GM23338 (cell line): ENCODE measurements around the gene SNAP25. TPM values are rescaled to one million over a fixed set of nuclear protein-coding genes. Genes with fewer than 3 reads are reported as not detected.

Experiments
- ATAC-seq: fragments of 200-7000 bp; cut with Tn5 transposase; 3 replicates; pipeline ENCODE4 v1.9.1; 2020
- DNase-seq: peaks from one replicate; pipeline ENCODE4 v3.0.0-alpha.2; 2015; ENCODE audit warnings: low spot score
- H2AFZ ChIP-seq: fragments of 200-600 bp; sonication (generic); 2 replicates; pipeline ENCODE4 v1.8.0; 2016; ENCODE audit warnings: antibody characterized with exemption, mild to moderate bottlenecking, moderate library complexity
- H3F3A ChIP-seq: fragments of 200-600 bp; sonication (generic); replicated peaks from 2 replicates; pipeline ENCODE4 v1.8.0; 2017; ENCODE audit warnings: antibody characterized with exemption, mixed run types, low read depth
- H3K27ac ChIP-seq: fragments of 200-600 bp; sonication (generic); 2 replicates; pipeline ENCODE4 v1.6.1; 2016; ENCODE audit warnings: low read depth
- H3K27me3 ChIP-seq: fragments of 200-600 bp; sonication (generic); 2 replicates; pipeline ENCODE4 v1.8.0; 2016; ENCODE audit warnings: mild to moderate bottlenecking, mixed run types, moderate library complexity; ENCODE audit not compliant: insufficient read depth
- H3K36me3 ChIP-seq: fragments of 200-600 bp; sonication (generic); 2 replicates; pipeline ENCODE4 v1.8.0; 2016; ENCODE audit warnings: mild to moderate bottlenecking; ENCODE audit not compliant: insufficient read depth
- H3K4me1 ChIP-seq: fragments of 200-600 bp; sonication (generic); 2 replicates; pipeline ENCODE4 v1.8.0; 2016; ENCODE audit warnings: mild to moderate bottlenecking, moderate library complexity; ENCODE audit not compliant: insufficient read depth
- H3K4me2 ChIP-seq: fragments of 200-600 bp; sonication (generic); 2 replicates; pipeline ENCODE4 v1.7.1; 2017; ENCODE audit warnings: mixed run types
- H3K4me3 ChIP-seq: fragments of 200-600 bp; sonication (generic); 2 replicates; pipeline ENCODE4 v1.6.1; 2016; ENCODE audit warnings: mixed run types
- H3K79me2 ChIP-seq: fragments of 200-600 bp; sonication (generic); replicated peaks from 2 replicates; pipeline ENCODE4 v1.8.0; 2017; ENCODE audit warnings: mild to moderate bottlenecking; ENCODE audit not compliant: insufficient read depth
- H3K9me2 ChIP-seq: fragments of 200-600 bp; sonication (generic); 2 replicates; pipeline ENCODE4 v1.8.0; 2017; ENCODE audit not compliant: insufficient read depth
- H4K20me1 ChIP-seq: fragments of 200-600 bp; sonication (generic); replicated peaks from 2 replicates; pipeline ENCODE4 v1.8.0; 2017; ENCODE audit warnings: mild to moderate bottlenecking; ENCODE audit not compliant: insufficient read depth
- H3K27ac Mint-ChIP-seq: 2 replicates; pipeline ENCODE4 v1.8.0; 2020; ENCODE audit warnings: inconsistent platforms, mild to moderate bottlenecking, moderate library complexity, mixed read lengths
- H3K27me3 Mint-ChIP-seq: 3 replicates; pipeline ENCODE4 v1.8.0; 2022; ENCODE audit warnings: low read depth, mild to moderate bottlenecking, moderate library complexity, mixed read lengths, inconsistent platforms; ENCODE audit not compliant: insufficient read depth, poor library complexity
- H3K36me3 Mint-ChIP-seq: 3 replicates; pipeline ENCODE4 v1.8.0; 2021; ENCODE audit warnings: low read depth, mild to moderate bottlenecking, inconsistent platforms, moderate library complexity, mixed read lengths
- H3K4me1 Mint-ChIP-seq: 3 replicates; pipeline ENCODE4 v1.8.0; 2020; ENCODE audit warnings: mild to moderate bottlenecking, inconsistent platforms, mixed read lengths
- H3K4me3 Mint-ChIP-seq: 3 replicates; pipeline ENCODE4 v1.8.0; 2021; ENCODE audit warnings: moderate library complexity, mild to moderate bottlenecking, inconsistent platforms, mixed read lengths
- H3K9me3 Mint-ChIP-seq: 3 replicates; pipeline ENCODE4 v1.8.0; 2020; ENCODE audit warnings: moderate library complexity, mild to moderate bottlenecking, inconsistent platforms, mixed read lengths
- CREB1 ChIP-seq: fragments of 250-450 bp; sonication (Bioruptor Pico); IDR thresholded peaks from 2 replicates; pipeline ENCODE4 v1.5.0; 2020; ENCODE audit warnings: low read depth, mild to moderate bottlenecking, moderate library complexity
- EZH2 ChIP-seq: fragments of 200-600 bp; sonication (generic); IDR thresholded peaks from one replicate; pipeline ENCODE4 v1.8.0; 2017; ENCODE audit warnings: antibody characterized with exemption, mild to moderate bottlenecking, low read depth; ENCODE audit not compliant: unreplicated experiment
- EZH2phosphoT487 ChIP-seq: fragments of 200-600 bp; sonication (generic); IDR thresholded peaks from one replicate; pipeline ENCODE4 v1.8.1; 2018; ENCODE audit warnings: antibody characterized with exemption; ENCODE audit not compliant: unreplicated experiment
- JUNB ChIP-seq: IDR thresholded peaks from one replicate; pipeline ENCODE4 v1.6.1; 2016; ENCODE audit warnings: antibody characterized with exemption; ENCODE audit not compliant: unreplicated experiment
- NANOG ChIP-seq: IDR thresholded peaks from 2 replicates; pipeline ENCODE4 v1.6.1; 2016; ENCODE audit warnings: antibody characterized with exemption, borderline replicate concordance
- POLR2AphosphoS5 ChIP-seq: IDR thresholded peaks from 2 replicates; pipeline ENCODE4 v1.6.1; 2016; ENCODE audit warnings: antibody characterized with exemption, low read depth
- STAT1 ChIP-seq: IDR thresholded peaks from one replicate; pipeline ENCODE4 v1.6.1; 2016; ENCODE audit warnings: antibody characterized with exemption; ENCODE audit not compliant: unreplicated experiment
- ZNF114 ChIP-seq: fragments of 250-450 bp; sonication (Bioruptor Pico); IDR thresholded peaks from 2 replicates; pipeline ENCODE4 v1.5.0; 2020; ENCODE audit warnings: mild to moderate bottlenecking, moderate library complexity
- ZNF331 ChIP-seq: fragments of 250-450 bp; sonication (Bioruptor Pico); IDR thresholded peaks from 2 replicates; pipeline ENCODE4 v1.5.0; 2020; ENCODE audit warnings: low read depth, mild to moderate bottlenecking, moderate library complexity
- polyA plus RNA-seq: library from polyadenylated mRNA; unstranded; fragments of >200 nt; fragmentation: Nextera tagmentation; extraction: Ambion mirVana; gene quantifications from 2 replicates; pipeline ENCODE4 v1.2.1, GENCODE V29; 2016
- total RNA-seq: library from RNA; depleted of rRNA; stranded (reverse); fragments of >200 nt; shearing (Covaris generic); gene quantifications from 2 replicates; pipeline ENCODE4 v1.2.3, GENCODE V29; 2014
- TF ChIP-seq, protein P1 (sequence below): IDR thresholded peaks from one replicate; pipeline ENCODE4 v1.6.1; 2018; ENCODE audit warnings: antibody characterized with exemption; ENCODE audit not compliant: unreplicated experiment
- TF ChIP-seq, protein P2 (sequence below): fragments of 250-450 bp; sonication (Bioruptor Pico); IDR thresholded peaks from 2 replicates; pipeline ENCODE4 v1.5.0; 2020; ENCODE audit warnings: mild to moderate bottlenecking, moderate library complexity
- TF ChIP-seq, protein P3 (sequence below), 2 experiments: fragments of 200-600 bp in 1 of 2; sonication (generic) in 1 of 2; conservative IDR thresholded peaks; 2 replicates each; pipeline versions ENCODE4 v1.5.1 to v1.6.1; 2016 to 2017; ENCODE audit warnings: antibody characterized with exemption in 2 of 2, low read depth in 2 of 2, mild to moderate bottlenecking in 2 of 2, moderate library complexity in 1 of 2
- TF ChIP-seq, protein P4 (sequence below): IDR thresholded peaks from 2 replicates; pipeline ENCODE4 v1.6.1; 2016; ENCODE audit warnings: antibody characterized with exemption

The SNAP25 gene
- total and polyA plus RNA-seq, 2 experiments from 2014 or later, result 0.82 to 1.3 TPM

DNA sequence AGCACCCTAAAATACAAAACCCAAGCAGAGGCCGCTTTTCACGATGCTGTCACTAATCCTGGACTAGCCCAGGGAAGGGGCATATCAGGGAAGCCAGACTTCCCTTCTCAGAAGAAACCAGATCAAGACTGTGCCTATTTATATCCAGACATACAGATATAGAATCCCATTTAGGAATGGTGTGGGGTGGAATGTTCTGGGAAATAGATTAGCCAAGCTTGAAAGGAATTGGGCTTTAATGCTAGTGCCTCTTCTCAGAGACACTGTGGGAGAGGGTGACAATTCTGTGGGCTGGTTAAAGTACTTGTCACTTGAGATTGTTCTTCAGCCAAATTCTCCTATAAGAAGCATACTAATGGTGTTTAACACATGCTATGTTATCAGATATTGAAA is 45.5 kb downstream of the SNAP25 start:
- no peak overlapping the region for H3K4me3 ChIP-seq
- peaks cover 3% of the 10 kb centered on the region; the same call in 1 of the 2 replicates for H3K9me2 ChIP-seq
- ATAC-seq (peak; percentile 30; the same call in 2 of the 3 replicates), DNase-seq (no peak)
- peaks cover 25% of the 10 kb centered on the region for H3K4me1 ChIP-seq
- H2AFZ ChIP-seq, result no peak overlapping the region
- H3K79me2 ChIP-seq, result no peaks in the 10 kb centered on the region
- Mint-ChIP-seq H3K27ac (no peak overlapping the region), H3K9me3 (no peaks in the 10 kb centered on the region), H3K4me1 (peaks cover 40% of the 10 kb centered on the region), H3K4me3 (no peak overlapping the region), H3K36me3 (no peaks in the 10 kb centered on the region), H3K27me3 (peaks cover 5% of the 10 kb centered on the region)
- H4K20me1 ChIP-seq, result no peaks in the 10 kb centered on the region
- H3K27ac ChIP-seq, result no peak overlapping the region
- H3F3A ChIP-seq, result no peaks in the 10 kb centered on the region
- H3K36me3 ChIP-seq, result no peaks in the 10 kb centered on the region
- H3K4me2 ChIP-seq, result peak overlapping the region; percentile 4; the same call in 1 of the 2 replicates
- peaks cover 13% of the 10 kb centered on the region; the same call in 1 of the 2 replicates for H3K27me3 ChIP-seq
- TF ChIP-seq POLR2AphosphoS5 (no peak), EZH2phosphoT487 (no peak), EZH2 (no peak), ZNF331 (no peak), JUNB (no peak), ZNF114 (CRISPR knock-in tag) (no peak), CREB1 (CRISPR knock-in tag) (no peak), STAT1 (no peak), NANOG (no peak)
- TF ChIP-seq, protein P1, sequence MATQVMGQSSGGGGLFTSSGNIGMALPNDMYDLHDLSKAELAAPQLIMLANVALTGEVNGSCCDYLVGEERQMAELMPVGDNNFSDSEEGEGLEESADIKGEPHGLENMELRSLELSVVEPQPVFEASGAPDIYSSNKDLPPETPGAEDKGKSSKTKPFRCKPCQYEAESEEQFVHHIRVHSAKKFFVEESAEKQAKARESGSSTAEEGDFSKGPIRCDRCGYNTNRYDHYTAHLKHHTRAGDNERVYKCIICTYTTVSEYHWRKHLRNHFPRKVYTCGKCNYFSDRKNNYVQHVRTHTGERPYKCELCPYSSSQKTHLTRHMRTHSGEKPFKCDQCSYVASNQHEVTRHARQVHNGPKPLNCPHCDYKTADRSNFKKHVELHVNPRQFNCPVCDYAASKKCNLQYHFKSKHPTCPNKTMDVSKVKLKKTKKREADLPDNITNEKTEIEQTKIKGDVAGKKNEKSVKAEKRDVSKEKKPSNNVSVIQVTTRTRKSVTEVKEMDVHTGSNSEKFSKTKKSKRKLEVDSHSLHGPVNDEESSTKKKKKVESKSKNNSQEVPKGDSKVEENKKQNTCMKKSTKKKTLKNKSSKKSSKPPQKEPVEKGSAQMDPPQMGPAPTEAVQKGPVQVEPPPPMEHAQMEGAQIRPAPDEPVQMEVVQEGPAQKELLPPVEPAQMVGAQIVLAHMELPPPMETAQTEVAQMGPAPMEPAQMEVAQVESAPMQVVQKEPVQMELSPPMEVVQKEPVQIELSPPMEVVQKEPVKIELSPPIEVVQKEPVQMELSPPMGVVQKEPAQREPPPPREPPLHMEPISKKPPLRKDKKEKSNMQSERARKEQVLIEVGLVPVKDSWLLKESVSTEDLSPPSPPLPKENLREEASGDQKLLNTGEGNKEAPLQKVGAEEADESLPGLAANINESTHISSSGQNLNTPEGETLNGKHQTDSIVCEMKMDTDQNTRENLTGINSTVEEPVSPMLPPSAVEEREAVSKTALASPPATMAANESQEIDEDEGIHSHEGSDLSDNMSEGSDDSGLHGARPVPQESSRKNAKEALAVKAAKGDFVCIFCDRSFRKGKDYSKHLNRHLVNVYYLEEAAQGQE, result no peak
- TF ChIP-seq, protein P2, sequence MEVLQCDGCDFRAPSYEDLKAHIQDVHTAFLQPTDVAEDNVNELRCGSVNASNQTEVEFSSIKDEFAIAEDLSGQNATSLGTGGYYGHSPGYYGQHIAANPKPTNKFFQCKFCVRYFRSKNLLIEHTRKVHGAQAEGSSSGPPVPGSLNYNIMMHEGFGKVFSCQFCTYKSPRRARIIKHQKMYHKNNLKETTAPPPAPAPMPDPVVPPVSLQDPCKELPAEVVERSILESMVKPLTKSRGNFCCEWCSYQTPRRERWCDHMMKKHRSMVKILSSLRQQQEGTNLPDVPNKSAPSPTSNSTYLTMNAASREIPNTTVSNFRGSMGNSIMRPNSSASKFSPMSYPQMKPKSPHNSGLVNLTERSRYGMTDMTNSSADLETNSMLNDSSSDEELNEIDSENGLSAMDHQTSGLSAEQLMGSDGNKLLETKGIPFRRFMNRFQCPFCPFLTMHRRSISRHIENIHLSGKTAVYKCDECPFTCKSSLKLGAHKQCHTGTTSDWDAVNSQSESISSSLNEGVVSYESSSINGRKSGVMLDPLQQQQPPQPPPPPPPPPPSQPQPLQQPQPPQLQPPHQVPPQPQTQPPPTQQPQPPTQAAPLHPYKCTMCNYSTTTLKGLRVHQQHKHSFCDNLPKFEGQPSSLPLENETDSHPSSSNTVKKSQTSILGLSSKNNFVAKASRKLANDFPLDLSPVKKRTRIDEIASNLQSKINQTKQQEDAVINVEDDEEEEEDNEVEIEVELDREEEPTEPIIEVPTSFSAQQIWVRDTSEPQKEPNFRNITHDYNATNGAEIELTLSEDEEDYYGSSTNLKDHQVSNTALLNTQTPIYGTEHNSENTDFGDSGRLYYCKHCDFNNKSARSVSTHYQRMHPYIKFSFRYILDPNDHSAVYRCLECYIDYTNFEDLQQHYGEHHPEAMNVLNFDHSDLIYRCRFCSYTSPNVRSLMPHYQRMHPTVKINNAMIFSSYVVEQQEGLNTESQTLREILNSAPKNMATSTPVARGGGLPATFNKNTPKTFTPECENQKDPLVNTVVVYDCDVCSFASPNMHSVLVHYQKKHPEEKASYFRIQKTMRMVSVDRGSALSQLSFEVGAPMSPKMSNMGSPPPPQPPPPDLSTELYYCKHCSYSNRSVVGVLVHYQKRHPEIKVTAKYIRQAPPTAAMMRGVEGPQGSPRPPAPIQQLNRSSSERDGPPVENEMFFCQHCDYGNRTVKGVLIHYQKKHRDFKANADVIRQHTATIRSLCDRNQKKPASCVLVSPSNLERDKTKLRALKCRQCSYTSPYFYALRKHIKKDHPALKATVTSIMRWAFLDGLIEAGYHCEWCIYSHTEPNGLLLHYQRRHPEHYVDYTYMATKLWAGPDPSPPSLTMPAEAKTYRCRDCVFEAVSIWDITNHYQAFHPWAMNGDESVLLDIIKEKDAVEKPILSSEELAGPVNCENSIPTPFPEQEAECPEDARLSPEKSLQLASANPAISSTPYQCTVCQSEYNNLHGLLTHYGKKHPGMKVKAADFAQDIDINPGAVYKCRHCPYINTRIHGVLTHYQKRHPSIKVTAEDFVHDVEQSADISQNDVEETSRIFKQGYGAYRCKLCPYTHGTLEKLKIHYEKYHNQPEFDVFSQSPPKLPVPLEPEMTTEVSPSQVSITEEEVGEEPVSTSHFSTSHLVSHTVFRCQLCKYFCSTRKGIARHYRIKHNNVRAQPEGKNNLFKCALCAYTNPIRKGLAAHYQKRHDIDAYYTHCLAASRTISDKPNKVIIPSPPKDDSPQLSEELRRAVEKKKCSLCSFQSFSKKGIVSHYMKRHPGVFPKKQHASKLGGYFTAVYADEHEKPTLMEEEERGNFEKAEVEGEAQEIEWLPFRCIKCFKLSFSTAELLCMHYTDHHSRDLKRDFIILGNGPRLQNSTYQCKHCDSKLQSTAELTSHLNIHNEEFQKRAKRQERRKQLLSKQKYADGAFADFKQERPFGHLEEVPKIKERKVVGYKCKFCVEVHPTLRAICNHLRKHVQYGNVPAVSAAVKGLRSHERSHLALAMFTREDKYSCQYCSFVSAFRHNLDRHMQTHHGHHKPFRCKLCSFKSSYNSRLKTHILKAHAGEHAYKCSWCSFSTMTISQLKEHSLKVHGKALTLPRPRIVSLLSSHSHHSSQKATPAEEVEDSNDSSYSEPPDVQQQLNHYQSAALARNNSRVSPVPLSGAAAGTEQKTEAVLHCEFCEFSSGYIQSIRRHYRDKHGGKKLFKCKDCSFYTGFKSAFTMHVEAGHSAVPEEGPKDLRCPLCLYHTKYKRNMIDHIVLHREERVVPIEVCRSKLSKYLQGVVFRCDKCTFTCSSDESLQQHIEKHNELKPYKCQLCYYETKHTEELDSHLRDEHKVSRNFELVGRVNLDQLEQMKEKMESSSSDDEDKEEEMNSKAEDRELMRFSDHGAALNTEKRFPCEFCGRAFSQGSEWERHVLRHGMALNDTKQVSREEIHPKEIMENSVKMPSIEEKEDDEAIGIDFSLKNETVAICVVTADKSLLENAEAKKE (CRISPR knock-in tag), result no peak
- TF ChIP-seq, protein P3, sequence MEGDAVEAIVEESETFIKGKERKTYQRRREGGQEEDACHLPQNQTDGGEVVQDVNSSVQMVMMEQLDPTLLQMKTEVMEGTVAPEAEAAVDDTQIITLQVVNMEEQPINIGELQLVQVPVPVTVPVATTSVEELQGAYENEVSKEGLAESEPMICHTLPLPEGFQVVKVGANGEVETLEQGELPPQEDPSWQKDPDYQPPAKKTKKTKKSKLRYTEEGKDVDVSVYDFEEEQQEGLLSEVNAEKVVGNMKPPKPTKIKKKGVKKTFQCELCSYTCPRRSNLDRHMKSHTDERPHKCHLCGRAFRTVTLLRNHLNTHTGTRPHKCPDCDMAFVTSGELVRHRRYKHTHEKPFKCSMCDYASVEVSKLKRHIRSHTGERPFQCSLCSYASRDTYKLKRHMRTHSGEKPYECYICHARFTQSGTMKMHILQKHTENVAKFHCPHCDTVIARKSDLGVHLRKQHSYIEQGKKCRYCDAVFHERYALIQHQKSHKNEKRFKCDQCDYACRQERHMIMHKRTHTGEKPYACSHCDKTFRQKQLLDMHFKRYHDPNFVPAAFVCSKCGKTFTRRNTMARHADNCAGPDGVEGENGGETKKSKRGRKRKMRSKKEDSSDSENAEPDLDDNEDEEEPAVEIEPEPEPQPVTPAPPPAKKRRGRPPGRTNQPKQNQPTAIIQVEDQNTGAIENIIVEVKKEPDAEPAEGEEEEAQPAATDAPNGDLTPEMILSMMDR (conservative IDR thresholded peaks at IDR 0.05; ENCODE audit: low read depth in 2 of 2), result no peak
- TF ChIP-seq, protein P4, sequence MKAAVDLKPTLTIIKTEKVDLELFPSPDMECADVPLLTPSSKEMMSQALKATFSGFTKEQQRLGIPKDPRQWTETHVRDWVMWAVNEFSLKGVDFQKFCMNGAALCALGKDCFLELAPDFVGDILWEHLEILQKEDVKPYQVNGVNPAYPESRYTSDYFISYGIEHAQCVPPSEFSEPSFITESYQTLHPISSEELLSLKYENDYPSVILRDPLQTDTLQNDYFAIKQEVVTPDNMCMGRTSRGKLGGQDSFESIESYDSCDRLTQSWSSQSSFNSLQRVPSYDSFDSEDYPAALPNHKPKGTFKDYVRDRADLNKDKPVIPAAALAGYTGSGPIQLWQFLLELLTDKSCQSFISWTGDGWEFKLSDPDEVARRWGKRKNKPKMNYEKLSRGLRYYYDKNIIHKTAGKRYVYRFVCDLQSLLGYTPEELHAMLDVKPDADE, result no peak
